ENCODE results near the gene GPR63.
A peak's percentile ranks its signal among the peaks of the same experiment; 100 is the strongest.

The GPR63 gene

GRCh38 chr6:96762599-96762998, 74.7 kb downstream of the GPR63 start:
- TF ChIP-seq ZFX (IDR thresholded peaks at IDR 0.05; ENCODE audit: borderline replicate concordance), result no peak
- TF ChIP-seq CTCF (IDR thresholded peaks at IDR 0.05), result no peak
- no peak overlapping the region for H3K27ac ChIP-seq

- TF ChIP-seq ZFX (IDR thresholded peaks at IDR 0.05; ENCODE audit: borderline replicate concordance) (no peak), CTCF (IDR thresholded peaks at IDR 0.05) (no peak)
- no peak overlapping the region for H3K27ac ChIP-seq
These were observed 75.5 kb downstream of the GPR63 start for GRCh38 chr6:96761794-96762193.

- TF ChIP-seq CTCF (IDR thresholded peaks at IDR 0.05), result peak; percentile 23; the same call in 1 of the 2 replicates
- TF ChIP-seq ZFX (IDR thresholded peaks at IDR 0.05; ENCODE audit: borderline replicate concordance), result no peak
- H3K27ac ChIP-seq, result no peak overlapping the region
These were observed 77.1 kb downstream of the GPR63 start for GRCh38 chr6:96760153-96760687.

GRCh38 chr6:96755096-96755495, 82.2 kb downstream of the GPR63 start:
- H3K27ac ChIP-seq, result no peak overlapping the region
- no peak for TF ChIP-seq ZFX (IDR thresholded peaks at IDR 0.05; ENCODE audit: borderline replicate concordance)
- no peak for TF ChIP-seq CTCF (IDR thresholded peaks at IDR 0.05)

- TF ChIP-seq CTCF (IDR thresholded peaks at IDR 0.05), result no peak
- TF ChIP-seq ZFX (IDR thresholded peaks at IDR 0.05; ENCODE audit: borderline replicate concordance), result no peak
These were observed 87.4 kb downstream of the GPR63 start for GRCh38 chr6:96749891-96750290.

More at GRCh38 chr6:96749891-96750290, 87.4 kb downstream of the GPR63 start:
- no peak overlapping the region for H3K27ac ChIP-seq

Data from 22Rv1 (cell line).